NCI-H748 (cell line): ENCODE results near the gene PRSS33.
A peak's percentile ranks its signal among the peaks of the same experiment; 100 is the strongest.

ENCODE experiments used
- DNase-seq: peaks from one replicate; lab custom pipeline; 2025; ENCODE audit not compliant: unreplicated experiment; lab: John Stamatoyannopoulos, UW

Gene PRSS33

DNA sequence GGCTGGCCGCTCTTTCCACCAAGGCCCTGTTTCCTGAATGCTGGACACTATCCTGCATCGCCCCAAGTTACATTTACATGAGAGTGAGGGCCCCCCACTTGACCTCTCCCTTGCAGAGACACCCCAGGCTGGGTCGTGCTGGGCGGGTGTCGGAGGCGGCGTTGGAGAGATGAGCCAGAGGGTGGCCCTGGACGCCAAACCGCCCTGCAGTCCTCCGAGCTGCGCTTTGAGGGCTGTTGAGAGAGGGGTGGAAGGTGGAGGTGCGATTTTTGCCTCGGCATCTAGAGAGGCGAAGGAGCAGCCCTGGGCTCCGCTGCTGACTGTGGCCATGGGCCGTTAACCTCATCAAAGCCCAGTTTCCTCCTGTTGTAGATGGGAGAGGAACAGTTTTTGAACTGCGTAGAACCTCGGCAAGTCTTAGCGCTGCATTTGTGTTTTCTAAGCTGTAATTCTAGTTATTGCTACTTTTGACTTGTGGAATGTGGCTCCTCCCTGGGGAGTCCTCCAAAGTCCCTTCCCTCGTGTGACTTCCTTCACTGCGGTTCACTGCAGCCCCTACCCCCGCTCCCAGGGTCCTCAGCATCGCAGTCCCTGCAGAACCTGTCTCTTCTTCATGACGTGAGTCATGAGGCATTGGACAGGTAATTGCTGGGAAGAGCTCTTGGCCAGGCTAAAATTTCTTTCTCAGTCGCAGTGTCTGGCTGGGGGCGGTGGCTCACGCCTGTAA is 9.3 kb downstream of the PRSS33 start:
- no peak for DNase-seq

DNA sequence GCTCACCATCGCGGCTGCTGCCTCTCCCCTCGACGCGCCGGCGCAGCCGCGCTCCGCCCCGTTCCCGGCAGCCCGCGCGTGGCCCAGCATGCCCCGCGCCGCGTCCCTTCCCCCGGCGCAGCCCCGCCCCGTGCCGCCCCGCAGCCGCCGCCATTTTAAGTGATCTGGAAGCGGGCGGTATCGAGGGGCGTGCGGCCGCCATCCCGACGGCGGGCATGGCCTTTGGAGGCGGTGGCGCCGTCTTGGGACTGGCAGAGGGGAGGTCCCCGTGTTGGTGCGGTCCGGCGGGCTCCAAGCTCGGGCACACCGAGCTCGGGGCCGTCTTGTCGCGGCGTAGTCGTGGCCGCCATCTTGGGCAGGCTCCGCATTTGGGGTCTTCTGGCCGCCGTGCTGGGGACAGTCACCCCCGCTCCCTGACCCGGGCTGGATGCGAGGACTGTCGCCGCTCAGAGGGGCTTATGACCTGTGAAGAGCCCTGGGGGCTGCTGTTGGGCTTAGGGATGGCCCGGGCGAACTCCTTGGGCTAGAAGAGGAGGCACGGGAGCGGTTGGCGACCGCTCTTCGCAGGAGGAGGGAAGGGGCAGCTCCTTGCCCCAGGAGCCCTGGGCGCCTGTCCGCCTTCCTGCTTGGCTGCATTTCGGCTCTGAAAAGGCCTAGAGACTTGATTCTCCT is 10.0 kb downstream of the PRSS33 start, which contains the start of gene ELOB:
Gene ELOB, minus strand, starts transcription at position 50 of the 672 bp plus-strand sequence. Its CDS starts 41 bp downstream, at position 9.
- DNase-seq = peak; percentile 78

DNA sequence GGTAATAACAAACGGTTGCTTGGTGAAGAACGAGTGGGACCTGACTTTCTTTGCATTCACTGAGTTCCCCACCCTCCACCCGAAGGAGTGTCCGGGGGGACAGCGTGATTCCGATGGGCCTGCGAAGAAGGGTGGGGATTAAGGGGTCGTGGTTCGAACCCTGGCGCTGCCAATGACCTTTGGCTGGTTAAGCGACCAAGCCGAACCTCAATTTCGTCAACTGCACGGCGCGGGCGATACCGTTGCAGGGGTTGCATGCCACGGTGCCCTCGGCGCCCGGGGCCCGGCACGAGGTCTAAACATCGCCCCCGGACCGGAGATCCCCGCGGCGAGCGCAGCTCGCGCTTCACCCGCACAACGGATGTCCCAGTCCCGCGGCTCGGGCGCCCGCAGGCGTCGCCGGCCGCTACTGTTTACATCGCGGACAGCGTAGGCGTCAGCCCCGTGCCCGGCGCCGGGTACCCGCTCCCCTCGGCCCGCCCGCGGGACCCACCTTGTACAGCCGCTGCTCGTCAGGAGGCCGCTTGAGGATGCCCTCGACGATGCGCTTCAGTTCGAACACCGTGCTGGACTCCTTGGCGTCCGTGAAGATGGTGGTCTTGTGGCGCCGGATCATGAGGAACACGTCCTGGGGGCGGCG is 10.7 kb downstream of the PRSS33 start:
- peak; percentile 54 for DNase-seq

DNA sequence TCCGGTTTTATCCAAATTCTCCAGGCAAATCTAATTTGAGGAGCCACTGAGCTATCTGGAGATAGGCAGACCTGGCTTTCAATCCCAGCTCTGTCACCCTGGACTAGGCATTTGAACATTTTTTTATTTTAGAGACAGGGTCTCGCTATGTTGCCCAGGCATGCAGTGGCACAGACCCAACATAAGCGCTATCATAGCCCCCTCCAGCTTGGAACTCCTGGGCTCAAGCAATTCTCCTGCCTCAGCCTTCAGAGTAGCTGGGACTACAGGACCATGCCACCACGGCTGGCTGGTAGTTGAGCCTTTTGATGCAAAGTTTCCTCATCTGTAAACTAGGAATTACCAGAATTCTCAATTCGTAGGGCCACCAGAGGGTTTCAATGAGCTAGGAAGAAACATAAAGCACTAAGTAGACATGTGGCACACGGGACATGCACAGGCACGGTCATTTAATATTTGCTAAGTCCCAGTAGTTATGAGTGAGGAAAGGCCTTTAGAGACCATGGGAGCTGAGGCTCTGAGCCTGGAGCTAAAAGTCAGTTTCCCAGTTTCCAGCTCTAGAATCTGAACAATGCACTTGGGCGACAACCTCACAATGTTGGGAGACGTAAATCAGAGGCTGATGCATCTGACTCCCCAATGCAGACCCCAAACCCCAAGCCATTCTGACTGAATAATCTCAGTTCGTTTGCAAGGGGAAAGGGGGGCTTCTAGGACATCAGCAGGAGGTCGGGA is 11.4 kb downstream of the PRSS33 start:
- no peak for DNase-seq

DNA sequence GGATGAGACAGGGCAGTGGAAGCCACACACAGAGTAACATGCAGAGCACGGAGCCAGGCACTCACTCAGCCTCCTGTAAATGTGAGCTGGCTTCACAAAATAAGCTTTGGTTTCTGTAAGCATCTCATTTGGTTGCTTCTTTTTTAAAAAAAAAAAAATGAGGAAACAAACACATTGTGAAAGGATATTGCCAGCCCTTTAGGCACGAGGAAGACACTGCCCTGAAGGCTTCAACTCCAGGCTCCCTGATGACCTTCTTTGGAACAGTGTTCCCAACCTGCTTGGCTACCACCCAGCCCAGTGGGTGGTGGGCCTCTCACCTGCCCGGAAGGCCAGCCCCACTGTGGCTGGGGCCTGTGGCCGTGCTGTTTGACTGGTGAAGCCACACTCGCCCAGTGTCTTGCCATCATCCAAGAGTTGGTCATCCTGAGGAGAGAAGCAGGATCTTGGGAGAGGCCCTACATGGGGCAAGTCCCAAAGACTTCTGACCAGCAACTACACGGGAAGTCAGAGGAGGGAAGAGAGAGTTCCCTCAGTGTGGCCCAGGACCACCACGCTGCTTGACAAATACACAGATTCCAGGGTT is 12.1 kb downstream of the PRSS33 start:
- DNase-seq = no peak

DNA sequence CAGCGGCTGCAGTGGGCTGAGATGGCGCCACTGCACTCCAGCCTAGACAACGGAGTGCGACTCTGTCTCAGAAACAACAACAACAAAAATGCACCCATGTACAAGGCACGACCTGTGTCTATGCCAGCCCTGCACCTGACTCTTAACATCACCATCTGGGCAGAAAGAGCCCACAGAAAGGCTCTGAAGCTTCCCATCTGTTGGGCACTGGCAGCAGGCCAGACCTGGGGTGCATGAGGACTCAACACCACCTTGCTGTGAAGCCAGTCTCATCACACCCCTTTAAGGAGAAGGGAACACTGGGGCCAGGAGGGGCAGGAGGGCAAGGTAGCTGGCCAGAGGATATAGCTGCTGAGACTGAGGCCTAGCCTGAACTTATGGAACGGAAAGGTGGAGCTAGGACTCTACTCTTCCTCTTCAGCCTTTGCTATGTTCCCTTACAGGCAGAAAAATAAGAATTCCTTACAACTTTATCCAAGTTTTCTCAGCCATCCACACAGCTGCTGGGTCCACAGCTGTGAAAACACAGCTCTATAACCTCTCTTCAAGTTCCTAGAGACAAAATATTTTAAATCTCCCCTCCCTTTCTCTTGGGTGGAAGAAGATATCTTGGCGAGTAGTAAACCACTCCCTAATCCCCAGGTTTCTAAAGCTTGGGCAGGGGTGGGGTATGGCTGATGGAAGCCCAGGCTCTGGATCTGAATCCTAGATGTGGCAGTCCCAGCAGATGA is 13.0 kb downstream of the PRSS33 start:
- DNase-seq = no peak

DNA sequence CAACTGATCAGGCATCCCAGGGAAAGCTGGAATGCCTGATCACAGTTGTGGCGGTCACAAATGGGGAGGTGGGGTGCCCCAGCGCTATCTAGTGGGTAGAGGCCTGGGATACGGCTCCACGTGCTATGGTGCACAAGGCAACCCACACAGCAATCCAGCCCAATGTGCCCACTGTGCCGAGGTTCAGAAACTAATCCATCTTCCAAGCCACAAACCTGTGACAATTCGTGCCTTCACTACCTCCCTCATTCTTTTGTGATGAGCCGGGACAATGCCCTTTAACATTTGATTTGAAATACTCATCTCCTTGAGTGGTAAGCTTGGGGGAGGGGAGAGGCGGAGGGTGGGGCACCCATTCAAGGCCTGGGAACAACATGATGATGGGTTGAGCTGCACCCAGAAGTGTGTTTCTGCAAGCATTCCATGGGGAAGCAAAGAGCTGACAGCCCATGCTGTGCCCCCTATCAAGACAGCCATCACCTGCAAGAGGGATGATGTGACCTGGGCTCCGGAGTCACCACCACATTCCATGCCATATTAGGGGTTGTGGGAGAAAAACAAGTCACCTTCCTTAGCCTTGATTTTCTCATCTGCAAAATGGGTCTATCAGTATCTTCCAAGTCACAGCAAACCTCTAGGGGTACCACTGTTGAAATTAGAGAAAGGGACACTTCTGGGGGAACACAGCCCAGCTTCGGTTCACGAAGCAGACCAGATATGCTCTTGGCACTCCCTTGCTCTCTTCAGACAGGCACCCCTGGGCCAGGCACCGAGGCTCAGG is 14.0 kb downstream of the PRSS33 start:
- no peak for DNase-seq

DNA sequence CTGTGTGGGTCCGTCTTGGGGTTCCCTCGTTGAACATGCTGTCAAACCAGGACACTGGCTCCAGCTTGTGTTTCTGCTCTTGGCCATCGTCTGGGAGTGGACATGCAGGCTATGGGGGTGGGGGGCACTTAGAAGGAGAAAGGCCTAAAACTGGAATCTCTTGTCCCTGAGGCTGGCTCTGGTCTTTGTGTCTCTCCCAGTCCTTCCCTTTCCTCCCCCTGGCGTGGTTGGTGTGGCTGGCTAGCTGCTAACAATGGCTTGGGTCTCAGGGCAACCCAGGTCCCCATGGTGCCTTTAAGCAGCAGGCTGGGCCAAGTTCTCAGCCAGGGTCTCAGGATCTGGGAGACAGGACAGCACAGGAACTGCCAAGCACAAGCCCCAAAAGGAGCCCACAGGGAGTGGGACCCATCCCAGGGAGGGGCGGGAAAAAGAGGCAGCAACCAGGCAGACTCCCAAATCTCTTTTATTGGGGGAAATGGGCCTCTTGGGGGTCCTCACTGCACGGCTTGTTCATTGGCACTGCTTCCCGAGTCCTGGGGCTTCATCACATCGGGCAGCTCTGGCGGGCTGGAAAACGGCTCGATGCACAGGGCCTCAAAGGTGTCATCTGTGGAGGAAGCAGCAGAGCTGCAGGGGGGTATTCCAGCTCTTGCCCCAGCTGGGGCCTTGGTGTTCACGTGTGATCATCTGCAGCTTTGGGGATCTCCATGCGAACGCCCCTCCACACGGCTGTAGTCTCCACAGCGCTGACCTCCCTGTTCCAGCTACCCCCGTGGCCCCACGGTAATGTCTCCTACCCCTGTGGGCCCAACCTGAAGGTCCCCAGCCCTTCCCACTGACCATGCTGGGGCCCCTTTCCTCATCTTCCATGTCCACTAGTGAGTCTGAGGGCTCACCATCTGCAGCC is 15.6 kb downstream of the PRSS33 start:
- DNase-seq = no peak

DNA sequence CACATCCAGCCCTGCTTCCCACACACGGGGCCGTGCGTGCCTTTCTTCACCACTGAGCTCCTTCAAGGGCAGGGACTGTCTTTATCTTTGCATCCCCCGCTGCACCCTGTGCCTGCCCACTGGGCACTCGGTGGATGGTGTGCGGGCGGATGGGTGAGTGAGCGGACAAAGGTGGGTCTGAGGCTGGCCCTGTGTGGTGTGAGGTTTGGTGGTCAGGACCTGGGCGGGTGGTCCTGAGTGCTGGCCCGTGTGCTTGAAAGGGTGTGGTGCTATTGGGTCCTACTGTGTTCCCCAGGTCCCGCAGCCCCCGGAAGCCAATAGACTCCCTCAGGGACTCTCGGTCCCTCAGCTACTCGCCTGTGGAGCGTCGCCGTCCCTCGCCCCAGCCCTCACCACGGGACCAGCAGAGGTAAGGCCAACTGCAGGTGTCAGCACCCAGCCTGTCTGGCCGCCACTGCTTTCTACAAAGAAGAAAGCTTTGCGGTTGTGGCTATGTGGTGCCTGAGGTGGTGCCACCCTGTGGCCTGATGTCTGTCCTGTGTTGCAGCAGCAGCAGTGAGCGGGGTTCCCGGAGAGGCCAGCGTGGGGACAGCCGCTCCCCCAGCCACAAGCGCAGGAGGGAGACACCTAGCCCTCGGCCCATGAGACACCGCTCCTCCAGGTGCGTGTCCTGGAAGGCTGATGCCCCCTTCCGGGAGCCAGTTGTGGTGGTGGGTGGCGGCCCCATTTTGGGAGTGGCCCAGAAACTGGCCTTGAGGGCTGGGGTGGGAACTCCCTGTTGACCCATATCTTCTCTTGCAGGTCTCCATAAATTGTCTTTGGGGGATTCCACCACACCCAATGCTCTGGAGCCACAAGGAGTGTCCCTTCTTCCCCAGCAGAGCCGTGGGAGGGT is 17.1 kb downstream of the PRSS33 start:
- no peak for DNase-seq

DNA sequence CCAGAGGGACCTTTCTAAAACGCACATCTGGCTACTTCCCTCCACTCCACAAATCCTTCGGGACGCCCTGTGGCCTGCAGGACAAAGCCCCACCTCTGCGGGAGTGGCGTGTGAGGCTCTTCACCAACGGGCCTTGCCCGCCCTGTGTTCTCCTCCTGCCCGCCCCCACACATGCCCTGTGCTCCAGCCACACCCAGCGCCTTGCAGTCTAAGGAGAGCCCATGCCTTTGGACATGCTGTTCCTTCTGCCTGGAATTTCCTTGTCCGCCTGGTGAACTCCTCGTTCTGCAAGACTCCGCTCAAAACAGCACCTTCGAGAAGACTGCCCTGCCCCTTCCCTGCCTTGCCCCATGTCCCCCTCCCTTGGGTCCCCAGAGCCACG is 17.7 kb downstream of the PRSS33 start:
- DNase-seq = no peak

DNA sequence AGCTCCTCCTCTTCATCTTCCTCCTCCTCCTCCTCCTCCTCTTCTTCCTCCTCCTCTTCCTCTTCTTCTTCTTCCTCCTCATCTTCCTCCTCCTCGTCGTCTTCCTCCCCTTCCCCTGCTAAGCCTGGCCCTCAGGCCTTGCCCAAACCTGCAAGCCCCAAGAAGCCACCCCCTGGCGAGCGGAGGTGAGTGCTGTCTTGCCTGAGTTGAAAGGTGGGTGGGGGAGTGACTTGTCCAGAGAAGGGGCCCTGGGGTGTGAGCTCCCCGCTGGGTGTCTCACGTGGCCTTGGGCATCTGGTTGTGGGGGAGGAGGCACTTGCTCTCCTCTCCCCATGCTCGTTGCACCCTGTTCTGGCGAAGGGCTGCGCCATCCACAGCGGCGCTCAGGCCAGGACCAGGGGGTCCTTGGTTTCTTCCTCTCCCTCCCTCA is 18.2 kb downstream of the PRSS33 start:
- no peak for DNase-seq

DNA sequence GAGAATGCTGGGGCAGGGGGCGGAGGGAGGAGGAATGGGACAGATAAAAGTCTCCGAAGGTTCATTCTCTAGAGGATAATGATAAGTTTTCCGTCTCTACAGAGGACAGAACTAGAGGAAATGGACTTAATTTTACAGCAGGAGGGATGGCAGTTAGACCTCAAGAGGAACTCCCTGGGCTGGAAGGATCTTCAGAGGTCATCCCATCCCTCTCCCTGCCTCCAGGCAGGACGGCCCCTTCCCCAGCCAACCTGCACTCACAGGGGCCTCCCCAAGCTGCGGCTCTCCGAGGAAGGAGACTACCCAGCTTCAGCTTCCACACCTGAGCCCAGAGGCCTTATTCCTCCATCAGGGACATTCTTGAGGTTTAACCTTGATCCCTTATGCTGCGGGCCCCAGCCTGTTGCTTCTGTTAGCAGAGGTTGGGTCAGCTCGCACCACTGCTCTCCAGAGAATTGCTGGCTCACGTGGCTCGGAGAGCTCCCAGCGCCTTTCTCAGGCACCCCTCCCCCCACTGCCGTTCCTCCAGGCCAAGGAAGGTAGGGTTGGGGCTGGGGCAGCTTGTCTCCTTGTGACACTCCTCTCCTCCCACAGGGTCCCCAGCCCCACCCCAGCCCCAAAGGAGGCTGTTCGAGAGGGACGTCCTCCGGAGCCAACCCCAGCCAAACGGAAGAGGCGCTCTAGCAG is 18.8 kb downstream of the PRSS33 start:
- DNase-seq = no peak

DNA sequence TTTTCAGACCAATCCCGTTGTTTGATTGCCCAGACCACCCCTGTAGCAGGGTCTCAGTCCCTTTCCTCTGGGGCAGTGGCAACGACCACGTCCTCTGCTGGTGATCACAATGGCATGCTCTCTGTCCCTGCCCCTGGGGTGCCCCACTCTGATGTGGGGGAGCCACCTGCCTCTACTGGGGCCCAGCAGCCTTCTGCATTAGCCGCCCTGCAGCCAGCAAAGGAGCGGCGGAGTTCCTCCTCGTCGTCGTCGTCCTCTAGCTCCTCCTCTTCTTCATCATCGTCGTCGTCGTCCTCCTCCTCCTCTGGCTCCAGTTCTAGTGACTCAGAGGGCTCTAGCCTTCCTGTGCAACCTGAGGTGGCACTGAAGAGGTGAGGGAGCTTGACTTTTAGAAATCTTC is 19.5 kb downstream of the PRSS33 start:
- DNase-seq = no peak

DNA sequence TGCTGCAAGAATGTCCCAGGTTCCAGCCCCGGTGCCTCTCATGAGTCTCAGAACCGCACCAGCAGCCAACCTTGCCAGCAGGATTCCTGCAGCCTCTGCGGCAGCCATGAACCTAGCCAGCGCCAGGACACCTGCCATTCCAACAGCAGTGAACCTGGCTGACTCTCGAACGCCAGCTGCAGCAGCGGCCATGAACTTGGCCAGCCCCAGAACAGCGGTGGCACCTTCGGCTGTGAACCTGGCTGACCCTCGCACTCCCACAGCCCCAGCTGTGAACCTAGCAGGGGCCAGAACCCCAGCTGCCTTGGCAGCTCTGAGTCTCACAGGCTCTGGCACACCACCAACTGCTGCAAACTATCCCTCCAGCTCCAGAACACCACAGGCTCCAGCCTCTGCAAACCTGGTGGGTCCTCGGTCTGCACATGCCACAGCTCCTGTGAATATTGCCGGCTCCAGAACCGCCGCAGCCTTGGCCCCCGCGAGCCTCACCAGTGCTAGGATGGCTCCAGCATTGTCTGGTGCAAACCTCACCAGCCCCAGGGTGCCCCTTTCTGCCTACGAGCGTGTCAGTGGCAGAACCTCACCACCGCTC is 20.1 kb downstream of the PRSS33 start:
- DNase-seq = no peak

DNA sequence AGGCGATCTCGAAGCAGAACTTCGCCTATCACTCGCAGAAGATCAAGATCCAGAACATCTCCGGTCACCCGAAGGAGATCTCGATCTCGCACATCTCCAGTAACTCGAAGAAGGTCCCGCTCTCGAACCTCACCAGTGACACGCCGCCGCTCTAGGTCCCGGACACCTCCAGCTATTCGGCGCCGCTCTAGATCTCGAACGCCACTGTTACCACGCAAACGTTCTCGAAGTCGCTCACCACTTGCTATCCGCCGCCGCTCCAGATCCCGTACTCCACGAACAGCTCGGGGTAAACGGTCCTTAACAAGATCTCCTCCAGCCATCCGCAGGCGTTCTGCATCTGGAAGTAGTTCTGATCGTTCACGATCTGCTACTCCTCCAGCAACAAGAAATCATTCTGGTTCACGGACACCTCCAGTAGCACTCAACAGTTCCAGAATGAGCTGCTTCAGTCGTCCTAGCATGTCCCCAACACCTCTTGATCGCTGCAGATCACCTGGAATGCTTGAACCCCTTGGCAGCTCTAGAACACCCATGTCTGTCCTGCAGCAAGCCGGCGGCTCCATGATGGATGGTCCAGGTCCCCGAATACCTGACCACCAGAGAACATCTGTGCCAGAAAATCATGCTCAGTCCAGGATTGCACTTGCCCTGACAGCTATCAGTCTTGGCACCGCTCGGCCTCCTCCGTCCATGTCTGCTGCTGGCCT is 20.8 kb downstream of the PRSS33 start:
- DNase-seq = no peak
